ENCODE measurements around the gene LRRC8A. TPM values are rescaled to one million over a fixed set of nuclear protein-coding genes. Genes with fewer than 3 reads are reported as not detected.

Gene LRRC8A
- total and polyA plus RNA-seq, 2 experiments from 2014 or later = 37.3 to 80.5 TPM

GRCh38 chr9:128913995-128914772, 32.3 kb downstream of the LRRC8A start (continued):
- no peak for TF ChIP-seq CTCF (conservative IDR thresholded peaks at IDR 0.05; ENCODE audit: low read depth in 2 of 2)
- TF ChIP-seq EZH2 (IDR thresholded peaks at IDR 0.05; ENCODE audit: low read depth, unreplicated experiment) = no peak
- TF ChIP-seq STAT1 (IDR thresholded peaks at IDR 0.05; ENCODE audit: unreplicated experiment) = no peak
- TF ChIP-seq REST (IDR thresholded peaks at IDR 0.05; ENCODE audit: unreplicated experiment) = no peak
- no peak for TF ChIP-seq EZH2phosphoT487 (IDR thresholded peaks at IDR 0.05; ENCODE audit: unreplicated experiment)
- no peak for TF ChIP-seq JUNB (IDR thresholded peaks at IDR 0.05; ENCODE audit: unreplicated experiment)

- Mint-ChIP-seq H3K36me3 (ENCODE audit: low read depth) (peaks cover 41% of the 10 kb centered on the region), H3K27ac (no peak overlapping the region), H3K27me3 (ENCODE audit: insufficient read depth, low read depth, poor library complexity) (peaks cover 12% of the 10 kb centered on the region), H3K4me3 (no peak overlapping the region), H3K4me1 (peaks cover 32% of the 10 kb centered on the region), H3K9me3 (no peaks in the 10 kb centered on the region)
- Histone ChIP-seq H3K9me2 (ENCODE audit: insufficient read depth) (no peaks in the 10 kb centered on the region), H3K4me1 (ENCODE audit: insufficient read depth) (peaks cover 11% of the 10 kb centered on the region), H3K79me2 (replicated peaks; ENCODE audit: insufficient read depth) (peaks cover 11% of the 10 kb centered on the region), H3F3A (replicated peaks; ENCODE audit: low read depth) (no peaks in the 10 kb centered on the region), H3K27ac (ENCODE audit: low read depth) (no peak overlapping the region), H3K36me3 (ENCODE audit: insufficient read depth) (no peaks in the 10 kb centered on the region; the same call in 1 of the 2 replicates), H3K4me3 (no peak overlapping the region), H2AFZ (no peak overlapping the region), H3K4me2 (no peak overlapping the region), H3K27me3 (ENCODE audit: insufficient read depth) (no peaks in the 10 kb centered on the region), H4K20me1 (replicated peaks; ENCODE audit: insufficient read depth) (peaks cover 7% of the 10 kb centered on the region; the same call in 1 of the 2 replicates)
- TF ChIP-seq ETS1 (IDR thresholded peaks at IDR 0.05) = no peak
- TF ChIP-seq STAT1 (IDR thresholded peaks at IDR 0.05; ENCODE audit: unreplicated experiment) = no peak
- no peak for TF ChIP-seq POLR2AphosphoS5 (IDR thresholded peaks at IDR 0.05; ENCODE audit: low read depth)
- no peak for TF ChIP-seq ZNF114 (CRISPR knock-in tag; IDR thresholded peaks at IDR 0.05)
- no peak for TF ChIP-seq NANOG (IDR thresholded peaks at IDR 0.05; ENCODE audit: borderline replicate concordance)
- TF ChIP-seq EZH2phosphoT487 (IDR thresholded peaks at IDR 0.05; ENCODE audit: unreplicated experiment) = no peak
- ATAC-seq (no peak), DNase-seq (ENCODE audit: low spot score) (no peak)
These were observed 34.3 kb downstream of the LRRC8A start for GRCh38 chr9:128916204-128916603.
